Fibroblast of mammary gland (primary cell): ENCODE measurements around the gene SLC25A21.
"Not testable (repeated sequence)": the region's sequence is repeated elsewhere in the genome, so short reads cannot be mapped to it uniquely, and the experiment has no call there.

ENCODE experiments used
- DNase-seq: peaks from one replicate; pipeline ENCODE4 v3.0.0-alpha.2; 2010; ENCODE audit warnings: low read depth
- H3K4me3 ChIP-seq: 2 replicates; pipeline ENCODE4 v1.5.1; 2011; ENCODE audit warnings: low read depth, mild to moderate bottlenecking, low read length, moderate library complexity; ENCODE audit not compliant: control insufficient read depth
- TF ChIP-seq, protein P1 (sequence below): conservative IDR thresholded peaks from 2 replicates; pipeline ENCODE4 v1.5.1; 2011; ENCODE audit warnings: low read depth, low read length, inconsistent platforms; ENCODE audit not compliant: control insufficient read depth, insufficient read depth

The SLC25A21 gene

GRCh38 chr14:37172024-37172869 lies at the start of gene SLC25A21:
Gene SLC25A21, minus strand, starts transcription at chr14:37172606.
- TF ChIP-seq, protein P1, sequence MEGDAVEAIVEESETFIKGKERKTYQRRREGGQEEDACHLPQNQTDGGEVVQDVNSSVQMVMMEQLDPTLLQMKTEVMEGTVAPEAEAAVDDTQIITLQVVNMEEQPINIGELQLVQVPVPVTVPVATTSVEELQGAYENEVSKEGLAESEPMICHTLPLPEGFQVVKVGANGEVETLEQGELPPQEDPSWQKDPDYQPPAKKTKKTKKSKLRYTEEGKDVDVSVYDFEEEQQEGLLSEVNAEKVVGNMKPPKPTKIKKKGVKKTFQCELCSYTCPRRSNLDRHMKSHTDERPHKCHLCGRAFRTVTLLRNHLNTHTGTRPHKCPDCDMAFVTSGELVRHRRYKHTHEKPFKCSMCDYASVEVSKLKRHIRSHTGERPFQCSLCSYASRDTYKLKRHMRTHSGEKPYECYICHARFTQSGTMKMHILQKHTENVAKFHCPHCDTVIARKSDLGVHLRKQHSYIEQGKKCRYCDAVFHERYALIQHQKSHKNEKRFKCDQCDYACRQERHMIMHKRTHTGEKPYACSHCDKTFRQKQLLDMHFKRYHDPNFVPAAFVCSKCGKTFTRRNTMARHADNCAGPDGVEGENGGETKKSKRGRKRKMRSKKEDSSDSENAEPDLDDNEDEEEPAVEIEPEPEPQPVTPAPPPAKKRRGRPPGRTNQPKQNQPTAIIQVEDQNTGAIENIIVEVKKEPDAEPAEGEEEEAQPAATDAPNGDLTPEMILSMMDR, result no peak
- H3K4me3 ChIP-seq, result peak within 1 kb of the TSS; percentile 83
- DNase-seq, result peak; percentile 80

DNA sequence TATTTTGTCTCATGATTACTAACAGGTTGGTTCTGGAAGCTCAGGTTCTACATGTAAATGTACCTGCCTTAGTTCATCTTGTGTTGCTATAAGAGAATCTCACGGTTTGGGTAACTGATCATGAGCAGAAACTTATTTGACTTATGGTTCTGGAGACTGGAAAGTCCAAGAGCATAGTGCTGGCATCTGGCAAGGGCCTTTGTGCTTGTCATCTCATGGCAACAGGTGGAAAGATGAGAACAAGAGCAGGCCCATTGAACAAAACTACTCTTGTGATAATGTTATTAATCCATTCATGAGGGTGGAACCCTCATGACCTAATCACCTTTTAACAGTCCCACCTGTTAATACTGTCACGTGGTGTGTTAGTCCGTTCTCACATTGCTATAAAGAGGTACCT lies 48.7 kb upstream of the SLC25A21 start:
- H3K4me3 ChIP-seq, result no peak overlapping the region
- TF ChIP-seq, protein P1, result no peak
- no peak for DNase-seq

DNA sequence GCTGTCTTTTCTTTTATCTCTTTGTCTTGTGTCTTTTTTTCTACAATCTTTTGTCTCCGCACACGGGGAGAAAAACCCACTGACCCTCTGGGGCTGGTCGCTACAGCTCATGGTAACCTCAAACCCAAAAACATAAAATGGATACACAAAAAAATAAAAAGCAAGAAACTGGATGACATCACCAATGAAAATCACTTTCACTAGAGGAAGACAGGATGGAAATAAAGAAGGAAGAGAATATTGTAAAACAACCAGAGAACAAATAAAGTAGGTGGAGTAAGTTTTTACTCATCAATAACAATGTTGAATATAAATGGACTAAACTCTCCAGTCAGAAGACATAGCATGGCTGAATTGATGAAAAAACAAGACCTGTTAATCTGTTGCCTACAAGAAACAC lies 42.9 kb upstream of the SLC25A21 start:
- no peak for DNase-seq
- TF ChIP-seq, protein P1, result no peak
- H3K4me3 ChIP-seq, result no peak overlapping the region

GRCh38 chr14:37213016-37213415 lies 40.6 kb upstream of the SLC25A21 start:
- H3K4me3 ChIP-seq, result no peak overlapping the region
- TF ChIP-seq, protein P1, result no peak
- DNase-seq, result no peak

- no peak overlapping the region for H3K4me3 ChIP-seq
- no peak for DNase-seq
- TF ChIP-seq, protein P1, result no peak
Measured at GRCh38 chr14:37210448-37210847, 38.0 kb upstream of the SLC25A21 start.

GRCh38 chr14:37209617-37210016 lies 37.2 kb upstream of the SLC25A21 start:
- DNase-seq, H3K4me3 ChIP-seq: not testable (repeated sequence)

GRCh38 chr14:37205623-37206605 lies 33.5 kb upstream of the SLC25A21 start:
- H3K4me3 ChIP-seq, DNase-seq: not testable (repeated sequence)
